ENCODE results near the gene PBX3. TPM values are rescaled to one million over a fixed set of nuclear protein-coding genes. Genes with fewer than 3 reads are reported as not detected.

The PBX3 gene
- total RNA-seq, 4 donors from 2014 or later, result 19.3 to 41.3 (median 25.1) TPM

- DNase-seq (ENCODE audit: low spot score), result no peak
- ATAC-seq (ENCODE audit: low FRiP score), result no peak
- no peak for TF ChIP-seq CTCF (IDR thresholded peaks at IDR 0.05)
These were observed 236.5 kb downstream of the PBX3 start for GRCh38 chr9:125983681-125984080.

GRCh38 chr9:125984461-125984860 lies 237.3 kb downstream of the PBX3 start:
- ATAC-seq (ENCODE audit: low FRiP score), result no peak
- no peak for DNase-seq (ENCODE audit: low spot score)
- TF ChIP-seq CTCF (IDR thresholded peaks at IDR 0.05), result no peak

- ATAC-seq (ENCODE audit: low FRiP score) (no peak), DNase-seq (ENCODE audit: low spot score) (no peak)
- TF ChIP-seq CTCF (IDR thresholded peaks at IDR 0.05), result no peak
These were observed 238.2 kb downstream of the PBX3 start for GRCh38 chr9:125985142-125985997.

GRCh38 chr9:125985998-125986655 lies 239.0 kb downstream of the PBX3 start:
- TF ChIP-seq CTCF (IDR thresholded peaks at IDR 0.05), result no peak
- DNase-seq (ENCODE audit: low spot score), result no peak
- no peak for ATAC-seq (ENCODE audit: low FRiP score)

- no peak for DNase-seq (ENCODE audit: low spot score)
These were observed 239.8 kb downstream of the PBX3 start for GRCh38 chr9:125986966-125987365.

GRCh38 chr9:125987420-125987819 lies 240.2 kb downstream of the PBX3 start:
- no peak for ATAC-seq (ENCODE audit: low FRiP score)
- TF ChIP-seq CTCF (IDR thresholded peaks at IDR 0.05), result no peak

More at GRCh38 chr9:125986966-125987365, 239.8 kb downstream of the PBX3 start:
- ATAC-seq (ENCODE audit: low FRiP score), result no peak
- TF ChIP-seq CTCF (IDR thresholded peaks at IDR 0.05), result no peak

More at GRCh38 chr9:125987420-125987819, 240.2 kb downstream of the PBX3 start:
- no peak for DNase-seq (ENCODE audit: low spot score)

Data from omental fat pad (tissue), 4 donors.